ENCODE results near the gene APBB1.

DNA sequence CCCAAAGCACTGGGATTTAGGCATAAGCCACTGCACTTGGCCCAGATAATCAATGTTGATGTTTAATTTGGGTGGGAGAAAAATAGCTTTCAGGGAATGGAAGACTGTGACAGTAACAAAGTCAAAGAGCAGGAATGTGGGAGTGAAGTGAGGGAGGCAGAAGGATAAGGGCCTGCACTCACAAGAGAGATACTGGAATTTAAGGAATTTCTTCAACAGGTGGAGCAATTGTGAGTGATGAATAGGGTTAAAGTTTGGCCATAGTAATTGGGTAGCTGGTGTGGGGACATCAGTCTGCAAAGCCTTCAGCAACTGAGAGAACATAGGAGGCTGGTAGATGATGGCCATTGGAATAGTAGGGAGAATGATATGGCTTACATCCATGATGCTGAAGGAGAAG is 8.6 kb upstream of the APBB1 start:
- TF ChIP-seq POLR2A (IDR thresholded peaks at IDR 0.05; ENCODE audit: extremely low read depth, insufficient read length) (no peak), MYC (IDR thresholded peaks at IDR 0.05; ENCODE audit: low read depth, low read length) (no peak)
- TF ChIP-seq, protein P1, sequence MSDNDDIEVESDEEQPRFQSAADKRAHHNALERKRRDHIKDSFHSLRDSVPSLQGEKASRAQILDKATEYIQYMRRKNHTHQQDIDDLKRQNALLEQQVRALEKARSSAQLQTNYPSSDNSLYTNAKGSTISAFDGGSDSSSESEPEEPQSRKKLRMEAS (IDR thresholded peaks at IDR 0.05; ENCODE audit: low read depth, low read length) = no peak
- TF ChIP-seq, protein P2, sequence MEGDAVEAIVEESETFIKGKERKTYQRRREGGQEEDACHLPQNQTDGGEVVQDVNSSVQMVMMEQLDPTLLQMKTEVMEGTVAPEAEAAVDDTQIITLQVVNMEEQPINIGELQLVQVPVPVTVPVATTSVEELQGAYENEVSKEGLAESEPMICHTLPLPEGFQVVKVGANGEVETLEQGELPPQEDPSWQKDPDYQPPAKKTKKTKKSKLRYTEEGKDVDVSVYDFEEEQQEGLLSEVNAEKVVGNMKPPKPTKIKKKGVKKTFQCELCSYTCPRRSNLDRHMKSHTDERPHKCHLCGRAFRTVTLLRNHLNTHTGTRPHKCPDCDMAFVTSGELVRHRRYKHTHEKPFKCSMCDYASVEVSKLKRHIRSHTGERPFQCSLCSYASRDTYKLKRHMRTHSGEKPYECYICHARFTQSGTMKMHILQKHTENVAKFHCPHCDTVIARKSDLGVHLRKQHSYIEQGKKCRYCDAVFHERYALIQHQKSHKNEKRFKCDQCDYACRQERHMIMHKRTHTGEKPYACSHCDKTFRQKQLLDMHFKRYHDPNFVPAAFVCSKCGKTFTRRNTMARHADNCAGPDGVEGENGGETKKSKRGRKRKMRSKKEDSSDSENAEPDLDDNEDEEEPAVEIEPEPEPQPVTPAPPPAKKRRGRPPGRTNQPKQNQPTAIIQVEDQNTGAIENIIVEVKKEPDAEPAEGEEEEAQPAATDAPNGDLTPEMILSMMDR (IDR thresholded peaks at IDR 0.05; ENCODE audit: low read depth, low read length) = no peak

Measured in NB4 (cell line).